Measurements from ENCODE around the gene AASDH. TPM values are rescaled to one million over a fixed set of nuclear protein-coding genes. Genes with fewer than 3 reads are reported as not detected.

AASDH gene
- total RNA-seq, 1 experiment from 2014 or later: 8.8 TPM

- no peak for TF ChIP-seq EZH2 (IDR thresholded peaks at IDR 0.05; ENCODE audit: low read length, unreplicated experiment)
- TF ChIP-seq, protein P1, sequence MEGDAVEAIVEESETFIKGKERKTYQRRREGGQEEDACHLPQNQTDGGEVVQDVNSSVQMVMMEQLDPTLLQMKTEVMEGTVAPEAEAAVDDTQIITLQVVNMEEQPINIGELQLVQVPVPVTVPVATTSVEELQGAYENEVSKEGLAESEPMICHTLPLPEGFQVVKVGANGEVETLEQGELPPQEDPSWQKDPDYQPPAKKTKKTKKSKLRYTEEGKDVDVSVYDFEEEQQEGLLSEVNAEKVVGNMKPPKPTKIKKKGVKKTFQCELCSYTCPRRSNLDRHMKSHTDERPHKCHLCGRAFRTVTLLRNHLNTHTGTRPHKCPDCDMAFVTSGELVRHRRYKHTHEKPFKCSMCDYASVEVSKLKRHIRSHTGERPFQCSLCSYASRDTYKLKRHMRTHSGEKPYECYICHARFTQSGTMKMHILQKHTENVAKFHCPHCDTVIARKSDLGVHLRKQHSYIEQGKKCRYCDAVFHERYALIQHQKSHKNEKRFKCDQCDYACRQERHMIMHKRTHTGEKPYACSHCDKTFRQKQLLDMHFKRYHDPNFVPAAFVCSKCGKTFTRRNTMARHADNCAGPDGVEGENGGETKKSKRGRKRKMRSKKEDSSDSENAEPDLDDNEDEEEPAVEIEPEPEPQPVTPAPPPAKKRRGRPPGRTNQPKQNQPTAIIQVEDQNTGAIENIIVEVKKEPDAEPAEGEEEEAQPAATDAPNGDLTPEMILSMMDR (conservative IDR thresholded peaks at IDR 0.05; ENCODE audit: low read depth, low read length): no peak
- no peak overlapping the region for H3K27ac ChIP-seq (ENCODE audit: low read length)
- no peak overlapping the region for H3K4me3 ChIP-seq (ENCODE audit: low read length)
- H4K20me1 ChIP-seq (ENCODE audit: low read length): no peaks in the 10 kb centered on the region
- H3K79me2 ChIP-seq (ENCODE audit: low read length): no peaks in the 10 kb centered on the region
- intact Hi-C loops (cut with micrococcal nuclease): loop anchor here (1.0 to 5.0 kb wide), 3 partner anchors 173 to 354 kb away; partner anchors contain the start of gene CEP135
- no peak overlapping the region; the same call in 1 of the 2 replicates for H3K4me2 ChIP-seq (ENCODE audit: low read length)
- H3K9ac ChIP-seq (ENCODE audit: low read length): no peak overlapping the region
- no peaks in the 10 kb centered on the region for H3F3A ChIP-seq (ENCODE audit: low read length, unreplicated experiment)
- no peaks in the 10 kb centered on the region for H3K36me3 ChIP-seq (ENCODE audit: low read depth, low read length)
- no peaks in the 10 kb centered on the region for H3K9me2 ChIP-seq (replicated peaks; ENCODE audit: low read length)
- BruUV-seq (replicated peaks): no TSS peak
- DNase-seq (no peak), ATAC-seq (no peak; the same call in 1 of the 2 replicates)
- no peaks in the 10 kb centered on the region for H3K9me3 ChIP-seq (ENCODE audit: low read length)
- CTCF ChIA-PET: no interaction called here
- 0 out of 2 replicates have a peak overlapping the region, but pooled peaks have one; percentile 12 for H2AFZ ChIP-seq (ENCODE audit: low read length)
- peaks cover 6% of the 10 kb centered on the region; the same call in 1 of the 2 replicates for H3K4me1 ChIP-seq (ENCODE audit: insufficient read depth, low read length)
- POLR2A ChIA-PET (ENCODE audit: unreplicated experiment): no interaction called here
- H3K27me3 ChIP-seq (ENCODE audit: low read length): no peaks in the 10 kb centered on the region
Measured at GRCh38 chr4:56301997-56302496, 85.2 kb downstream of the AASDH start.

DNA sequence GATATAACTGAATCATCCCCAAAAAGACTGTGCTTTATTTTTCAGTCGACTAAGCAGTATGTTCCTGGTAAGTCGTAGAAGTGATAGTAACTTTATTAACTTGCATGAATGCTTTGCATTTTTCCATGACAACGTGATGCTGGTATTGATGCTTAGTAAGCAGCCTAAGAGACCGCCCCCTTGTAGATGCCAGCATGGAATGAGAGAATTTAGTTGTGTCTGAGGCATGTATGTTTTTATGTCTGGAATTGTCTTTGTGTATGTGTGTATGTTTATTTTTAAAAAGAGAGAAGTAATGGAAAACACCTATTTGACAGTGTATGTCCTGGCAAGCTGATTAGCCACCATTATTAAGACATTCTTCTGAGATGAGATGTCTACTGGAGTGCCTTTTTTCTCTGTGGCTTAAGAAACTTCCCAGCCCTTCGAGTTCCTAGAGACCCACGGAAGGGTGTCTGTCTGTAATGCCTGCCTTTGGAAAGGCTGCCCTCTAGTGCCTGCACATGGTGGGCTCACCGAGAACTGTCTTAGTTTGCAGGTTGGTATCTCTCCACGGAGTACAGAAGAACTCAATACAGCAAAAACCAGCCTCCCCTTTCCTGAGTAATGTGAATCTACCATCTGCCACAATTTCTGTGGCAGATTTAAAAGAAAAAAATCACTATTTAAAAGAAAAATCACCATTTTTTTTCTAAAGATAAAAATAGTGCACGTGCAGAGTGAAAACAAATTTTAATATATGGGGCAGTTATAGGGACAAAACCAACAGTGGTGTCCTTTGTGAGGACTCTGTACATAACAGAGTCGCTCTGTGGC, 85.9 kb downstream of the AASDH start:
- no peaks in the 10 kb centered on the region for H4K20me1 ChIP-seq (ENCODE audit: low read length)
- H2AFZ ChIP-seq (ENCODE audit: low read length): peak overlapping the region; percentile 55
- ATAC-seq (peak; percentile 99), DNase-seq (peak; percentile 92)
- H3K27me3 ChIP-seq (ENCODE audit: low read length): no peaks in the 10 kb centered on the region
- peak overlapping the region; percentile 63 for H3K4me2 ChIP-seq (ENCODE audit: low read length)
- no peak overlapping the region for H3K9ac ChIP-seq (ENCODE audit: low read length)
- intact Hi-C loops (cut with micrococcal nuclease): loop anchor here (1.0 to 5.0 kb wide), 3 partner anchors 172 to 353 kb away; partner anchors contain the start of gene CEP135
- H3K4me1 ChIP-seq (ENCODE audit: insufficient read depth, low read length): peaks cover 6% of the 10 kb centered on the region; the same call in 1 of the 2 replicates
- no TSS peak for BruUV-seq (replicated peaks)
- H3K27ac ChIP-seq (ENCODE audit: low read length): no peak overlapping the region
- H3K4me3 ChIP-seq (ENCODE audit: low read length): no peak overlapping the region
- no peaks in the 10 kb centered on the region for H3K36me3 ChIP-seq (ENCODE audit: low read depth, low read length)
- ChIA-PET CTCF (interaction anchor here (0.6 to 0.7 kb wide), 2 partner anchors 86 to 568 kb away, joined by 4 to 5 read pairs; no protein-coding TSS in a partner anchor), POLR2A (ENCODE audit: unreplicated experiment) (no interaction called here)
- H3K9me3 ChIP-seq (ENCODE audit: low read length): no peaks in the 10 kb centered on the region
- H3F3A ChIP-seq (ENCODE audit: low read length, unreplicated experiment): no peaks in the 10 kb centered on the region
- no peaks in the 10 kb centered on the region for H3K9me2 ChIP-seq (replicated peaks; ENCODE audit: low read length)
- H3K79me2 ChIP-seq (ENCODE audit: low read length): no peaks in the 10 kb centered on the region
- TF ChIP-seq, protein P1 (conservative IDR thresholded peaks at IDR 0.05; ENCODE audit: low read depth, low read length): peak; percentile 98
- TF ChIP-seq EZH2 (IDR thresholded peaks at IDR 0.05; ENCODE audit: low read length, unreplicated experiment) (no peak), EZH2phosphoT487 (IDR thresholded peaks at IDR 0.05; ENCODE audit: borderline replicate concordance, low read length) (no peak)

GRCh38 chr4:56298236-56298635, 89.1 kb downstream of the AASDH start:
- Histone ChIP-seq H3F3A (ENCODE audit: low read length, unreplicated experiment) (no peaks in the 10 kb centered on the region), H3K4me2 (ENCODE audit: low read length) (no peak overlapping the region), H3K9ac (ENCODE audit: low read length) (no peak overlapping the region), H3K4me1 (ENCODE audit: insufficient read depth, low read length) (peaks cover 6% of the 10 kb centered on the region; the same call in 1 of the 2 replicates), H3K79me2 (ENCODE audit: low read length) (no peaks in the 10 kb centered on the region), H3K27ac (ENCODE audit: low read length) (no peak overlapping the region), H3K4me3 (ENCODE audit: low read length) (no peak overlapping the region), H4K20me1 (ENCODE audit: low read length) (no peaks in the 10 kb centered on the region), H3K36me3 (ENCODE audit: low read depth, low read length) (no peaks in the 10 kb centered on the region), H3K27me3 (ENCODE audit: low read length) (no peaks in the 10 kb centered on the region), H2AFZ (ENCODE audit: low read length) (no peak overlapping the region), H3K9me3 (ENCODE audit: low read length) (no peaks in the 10 kb centered on the region), H3K9me2 (replicated peaks; ENCODE audit: low read length) (no peaks in the 10 kb centered on the region)
- intact Hi-C loops (cut with micrococcal nuclease): no loop called here
- ATAC-seq: no peak
- TF ChIP-seq EZH2phosphoT487 (IDR thresholded peaks at IDR 0.05; ENCODE audit: borderline replicate concordance, low read length) (no peak), EZH2 (IDR thresholded peaks at IDR 0.05; ENCODE audit: low read length, unreplicated experiment) (no peak)
- TF ChIP-seq, protein P1 (conservative IDR thresholded peaks at IDR 0.05; ENCODE audit: low read depth, low read length): no peak
- ChIA-PET CTCF (no interaction called here), POLR2A (ENCODE audit: unreplicated experiment) (no interaction called here)
- DNase-seq: no peak
- no TSS peak for BruUV-seq (replicated peaks)
